Measurements from ENCODE around the gene SETD1B. TPM values are rescaled to one million over a fixed set of nuclear protein-coding genes. Genes with fewer than 3 reads are reported as not detected.
A peak's percentile ranks its signal among the peaks of the same experiment; 100 is the strongest.

SETD1B gene
- total and polyA plus RNA-seq, 2 experiments from 2014 or later = 2.5 to 3.8 TPM

DNA sequence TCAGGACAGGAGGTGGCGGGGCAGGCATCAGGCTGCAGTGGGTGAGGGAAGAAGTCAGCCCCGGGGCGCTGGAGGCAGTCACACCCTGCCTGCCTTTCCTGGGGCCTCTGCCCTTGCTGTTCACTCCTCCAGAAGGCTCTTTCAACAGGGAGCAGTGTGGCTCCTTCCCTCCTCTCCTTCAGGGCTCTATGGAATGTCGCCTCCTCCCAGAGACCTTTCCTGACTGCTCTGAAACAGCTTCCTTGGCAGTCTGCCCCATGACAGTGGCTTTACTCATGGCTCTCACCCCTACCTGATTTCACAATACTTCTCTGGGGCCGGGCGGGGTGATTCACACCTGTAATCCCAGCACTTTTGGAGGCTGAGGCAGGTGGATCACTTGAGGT lies 17.4 kb upstream of the SETD1B start:
- H3K4me2 ChIP-seq = no peak overlapping the region
- H3K9me3 ChIP-seq (ENCODE audit: low read depth) = no peaks in the 10 kb centered on the region
- TF ChIP-seq EZH2 (IDR thresholded peaks at IDR 0.05; ENCODE audit: borderline replicate concordance) (no peak), EZH2phosphoT487 (IDR thresholded peaks at IDR 0.05; ENCODE audit: low read depth, severe bottlenecking, unreplicated experiment) (no peak)
- TF ChIP-seq, protein P1, sequence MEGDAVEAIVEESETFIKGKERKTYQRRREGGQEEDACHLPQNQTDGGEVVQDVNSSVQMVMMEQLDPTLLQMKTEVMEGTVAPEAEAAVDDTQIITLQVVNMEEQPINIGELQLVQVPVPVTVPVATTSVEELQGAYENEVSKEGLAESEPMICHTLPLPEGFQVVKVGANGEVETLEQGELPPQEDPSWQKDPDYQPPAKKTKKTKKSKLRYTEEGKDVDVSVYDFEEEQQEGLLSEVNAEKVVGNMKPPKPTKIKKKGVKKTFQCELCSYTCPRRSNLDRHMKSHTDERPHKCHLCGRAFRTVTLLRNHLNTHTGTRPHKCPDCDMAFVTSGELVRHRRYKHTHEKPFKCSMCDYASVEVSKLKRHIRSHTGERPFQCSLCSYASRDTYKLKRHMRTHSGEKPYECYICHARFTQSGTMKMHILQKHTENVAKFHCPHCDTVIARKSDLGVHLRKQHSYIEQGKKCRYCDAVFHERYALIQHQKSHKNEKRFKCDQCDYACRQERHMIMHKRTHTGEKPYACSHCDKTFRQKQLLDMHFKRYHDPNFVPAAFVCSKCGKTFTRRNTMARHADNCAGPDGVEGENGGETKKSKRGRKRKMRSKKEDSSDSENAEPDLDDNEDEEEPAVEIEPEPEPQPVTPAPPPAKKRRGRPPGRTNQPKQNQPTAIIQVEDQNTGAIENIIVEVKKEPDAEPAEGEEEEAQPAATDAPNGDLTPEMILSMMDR (IDR thresholded peaks at IDR 0.05; ENCODE audit: poor library complexity) = no peak
- H3K36me3 ChIP-seq (replicated peaks; ENCODE audit: insufficient read depth, low read depth) = no peaks in the 10 kb centered on the region
- H3K4me1 ChIP-seq (ENCODE audit: insufficient read depth) = peaks cover 9% of the 10 kb centered on the region
- H3K4me3 ChIP-seq = no peak overlapping the region
- peaks cover 60% of the 10 kb centered on the region for H3K79me2 ChIP-seq
- no peak for DNase-seq (ENCODE audit: low spot score)
- H3K27ac ChIP-seq = peak overlapping the region; percentile 59
- WGBS (ENCODE audit: low lambda C conversion rate, missing lambda C conversion rate) = 78% methylated on average over 6 of the region's 6 CpGs
- H3K27me3 ChIP-seq = no peaks in the 10 kb centered on the region
- H3K9me2 ChIP-seq (replicated peaks; ENCODE audit: insufficient read depth) = no peaks in the 10 kb centered on the region
- H4K20me1 ChIP-seq (ENCODE audit: insufficient read depth, poor library complexity, severe bottlenecking) = peaks cover 3% of the 10 kb centered on the region
- no peak overlapping the region for H2AFZ ChIP-seq

DNA sequence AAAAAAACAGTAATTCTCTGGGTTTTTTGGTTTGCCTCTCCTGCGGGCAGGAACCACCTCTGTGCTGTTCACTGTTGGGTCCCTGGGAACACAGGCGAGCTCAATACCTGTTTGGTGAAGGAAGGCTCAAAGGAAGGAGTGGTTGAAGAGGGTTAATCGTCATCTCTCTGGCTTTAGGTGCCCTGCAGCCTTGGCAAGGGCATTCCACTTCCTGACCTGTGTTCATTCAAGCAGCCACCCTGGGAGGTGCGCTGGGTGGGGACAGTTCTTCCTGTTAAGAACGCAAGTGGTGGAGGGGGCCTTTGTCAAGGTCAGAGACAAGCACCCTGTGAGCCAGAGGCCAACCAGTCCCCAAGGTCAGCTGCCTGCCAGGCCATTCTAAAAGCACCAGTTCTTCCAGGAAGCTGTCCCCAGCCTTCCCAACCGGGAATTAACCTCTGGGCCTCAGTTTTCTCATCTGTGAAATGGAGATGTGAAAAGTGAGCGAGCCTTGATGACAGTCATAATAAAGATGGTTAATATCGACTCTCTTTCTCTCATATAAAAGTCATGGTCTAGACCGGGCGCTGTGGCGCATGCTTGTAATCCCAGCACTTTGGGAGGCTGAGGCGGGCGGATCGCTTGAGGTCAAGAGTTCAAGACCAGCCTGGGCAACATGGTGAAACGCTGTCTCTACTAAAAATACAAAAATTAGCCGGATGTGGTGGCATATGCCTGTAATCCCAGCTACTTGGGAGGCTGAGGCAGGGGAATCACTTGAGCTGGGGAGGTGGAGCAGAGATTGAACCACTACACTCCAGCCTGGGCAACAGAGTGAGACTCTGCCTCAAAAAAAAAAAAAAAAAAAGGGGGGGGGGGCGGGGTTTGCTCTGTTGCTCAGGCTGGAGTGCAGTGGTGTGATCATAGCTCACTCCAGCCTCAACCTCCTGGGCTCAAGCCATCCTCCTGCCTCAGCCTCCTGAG lies 16.5 kb upstream of the SETD1B start:
- H3K4me3 ChIP-seq = no peak overlapping the region
- no peaks in the 10 kb centered on the region for H3K9me3 ChIP-seq (ENCODE audit: low read depth)
- DNase-seq (ENCODE audit: low spot score) = no peak
- no peak for TF ChIP-seq EZH2 (IDR thresholded peaks at IDR 0.05; ENCODE audit: borderline replicate concordance)
- no peak for TF ChIP-seq EZH2phosphoT487 (IDR thresholded peaks at IDR 0.05; ENCODE audit: low read depth, severe bottlenecking, unreplicated experiment)
- TF ChIP-seq, protein P1 (IDR thresholded peaks at IDR 0.05; ENCODE audit: poor library complexity) = no peak
- peak overlapping the region; percentile 59 for H3K27ac ChIP-seq
- no peaks in the 10 kb centered on the region for H3K36me3 ChIP-seq (replicated peaks; ENCODE audit: insufficient read depth, low read depth)
- H3K4me1 ChIP-seq (ENCODE audit: insufficient read depth) = peaks cover 3% of the 10 kb centered on the region
- WGBS (ENCODE audit: low lambda C conversion rate, missing lambda C conversion rate) = 95% methylated on average over 17 of the region's 17 CpGs
- H3K27me3 ChIP-seq = no peaks in the 10 kb centered on the region
- H3K9me2 ChIP-seq (replicated peaks; ENCODE audit: insufficient read depth) = no peaks in the 10 kb centered on the region
- H2AFZ ChIP-seq = no peak overlapping the region
- peaks cover 3% of the 10 kb centered on the region for H4K20me1 ChIP-seq (ENCODE audit: insufficient read depth, poor library complexity, severe bottlenecking)
- H3K79me2 ChIP-seq = peaks cover 59% of the 10 kb centered on the region
- H3K4me2 ChIP-seq = no peak overlapping the region

DNA sequence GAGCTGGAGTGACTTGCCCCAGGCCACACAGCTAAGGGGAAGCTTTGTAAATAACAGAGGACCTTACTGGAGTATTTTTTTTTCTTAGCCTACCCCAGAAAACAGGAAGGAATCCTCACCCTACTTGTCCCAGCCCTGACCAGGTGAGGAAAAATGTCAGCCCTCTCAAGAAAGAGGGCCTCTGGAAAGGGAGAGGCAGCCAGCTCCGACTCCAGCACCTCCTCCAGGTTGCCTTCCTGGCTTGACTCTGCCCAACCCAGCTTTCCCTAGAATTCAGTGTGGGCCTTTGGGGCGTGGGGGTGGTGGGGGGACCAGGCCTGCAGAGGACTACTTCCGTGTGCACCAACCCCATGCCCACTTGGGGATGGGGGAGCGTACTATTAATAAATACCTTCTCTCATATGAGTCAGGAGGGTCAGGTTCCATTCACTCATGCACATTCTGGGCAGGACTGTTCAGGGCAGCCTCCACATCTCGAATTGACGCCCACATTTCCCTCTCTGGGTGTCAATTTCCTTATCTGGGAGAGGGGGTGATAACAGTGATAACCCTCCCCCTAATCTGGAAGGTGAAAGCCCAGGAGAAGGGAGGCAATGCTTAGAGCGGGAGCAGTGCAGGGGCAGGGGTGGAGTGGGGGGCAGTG lies 15.5 kb upstream of the SETD1B start:
- no peaks in the 10 kb centered on the region for H3K36me3 ChIP-seq (replicated peaks; ENCODE audit: insufficient read depth, low read depth)
- H3K79me2 ChIP-seq = peaks cover 55% of the 10 kb centered on the region
- WGBS (ENCODE audit: low lambda C conversion rate, missing lambda C conversion rate) = 84% methylated on average over 7 of the region's 7 CpGs

More for the DNA sequence above, 15.5 kb upstream of the SETD1B start:
- Histone ChIP-seq H3K9me2 (replicated peaks; ENCODE audit: insufficient read depth) (no peaks in the 10 kb centered on the region), H3K27me3 (no peaks in the 10 kb centered on the region), H3K27ac (no peak overlapping the region), H2AFZ (no peak overlapping the region), H3K9me3 (ENCODE audit: low read depth) (no peaks in the 10 kb centered on the region), H3K4me3 (no peak overlapping the region), H3K4me1 (ENCODE audit: insufficient read depth) (peaks cover 3% of the 10 kb centered on the region), H4K20me1 (ENCODE audit: insufficient read depth, poor library complexity, severe bottlenecking) (no peaks in the 10 kb centered on the region), H3K4me2 (no peak overlapping the region)
- no peak for TF ChIP-seq EZH2 (IDR thresholded peaks at IDR 0.05; ENCODE audit: borderline replicate concordance)
- TF ChIP-seq, protein P1 (IDR thresholded peaks at IDR 0.05; ENCODE audit: poor library complexity) = no peak
- TF ChIP-seq EZH2phosphoT487 (IDR thresholded peaks at IDR 0.05; ENCODE audit: low read depth, severe bottlenecking, unreplicated experiment) = no peak
- no peak for DNase-seq (ENCODE audit: low spot score)
